ENCODE measurements around the gene DPP7. TPM values are rescaled to one million over a fixed set of nuclear protein-coding genes. Genes with fewer than 3 reads are reported as not detected.
A peak's percentile ranks its signal among the peaks of the same experiment; 100 is the strongest.

DPP7 gene
- total and polyA plus RNA-seq, 2 experiments from 2014 or later: 19.7 to 26.8 TPM

DNA sequence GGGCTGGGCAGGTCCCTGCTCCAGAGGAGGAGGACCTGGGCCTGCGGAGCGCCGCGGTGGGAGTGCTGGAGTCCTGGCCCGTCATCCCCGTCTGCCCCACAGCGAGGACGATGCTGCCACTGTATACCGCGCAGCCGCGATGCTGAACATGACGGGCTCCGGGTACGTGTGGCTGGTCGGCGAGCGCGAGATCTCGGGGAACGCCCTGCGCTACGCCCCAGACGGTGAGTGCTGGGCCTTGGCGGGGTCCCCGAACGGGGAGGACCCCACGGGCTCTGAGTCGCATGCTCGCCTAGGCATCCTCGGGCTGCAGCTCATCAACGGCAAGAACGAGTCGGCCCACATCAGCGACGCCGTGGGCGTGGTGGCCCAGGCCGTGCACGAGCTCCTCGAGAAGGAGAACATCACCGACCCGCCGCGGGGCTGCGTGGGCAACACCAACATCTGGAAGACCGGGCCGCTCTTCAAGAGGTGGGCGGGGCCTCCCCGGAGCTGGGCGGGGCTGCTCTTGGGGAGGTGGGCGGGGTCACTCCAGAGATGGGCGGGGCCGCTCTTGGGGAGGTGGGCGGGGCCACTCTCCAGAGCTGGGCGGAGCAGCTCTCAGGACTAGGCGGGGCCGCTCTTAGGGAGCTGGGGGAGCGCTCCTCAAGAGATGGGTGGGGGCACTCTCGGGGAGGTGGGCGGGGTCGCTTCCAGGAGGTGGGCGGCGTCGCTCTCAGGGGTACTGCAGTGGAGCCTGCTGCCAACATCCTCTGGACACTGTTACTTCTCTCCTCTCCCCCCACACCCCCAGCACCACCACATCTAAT is 42.2 kb upstream of the DPP7 start:
- peak overlapping the region; percentile 64 for H3K4me3 ChIP-seq
- peaks cover 20% of the 10 kb centered on the region for H3F3A ChIP-seq (replicated peaks; ENCODE audit: low read depth)
- no peaks in the 10 kb centered on the region for H3K36me3 ChIP-seq (ENCODE audit: insufficient read depth)
- no peaks in the 10 kb centered on the region for H3K79me2 ChIP-seq (replicated peaks; ENCODE audit: insufficient read depth)
- peaks cover 69% of the 10 kb centered on the region for H3K27me3 Mint-ChIP-seq (ENCODE audit: insufficient read depth, low read depth, poor library complexity)
- TF ChIP-seq ZNF114 (CRISPR knock-in tag; IDR thresholded peaks at IDR 0.05): no peak
- TF ChIP-seq ZNF462 (CRISPR knock-in tag; IDR thresholded peaks at IDR 0.05): no peak
- TF ChIP-seq EZH2phosphoT487 (IDR thresholded peaks at IDR 0.05; ENCODE audit: unreplicated experiment): no peak
- TF ChIP-seq, protein P1, sequence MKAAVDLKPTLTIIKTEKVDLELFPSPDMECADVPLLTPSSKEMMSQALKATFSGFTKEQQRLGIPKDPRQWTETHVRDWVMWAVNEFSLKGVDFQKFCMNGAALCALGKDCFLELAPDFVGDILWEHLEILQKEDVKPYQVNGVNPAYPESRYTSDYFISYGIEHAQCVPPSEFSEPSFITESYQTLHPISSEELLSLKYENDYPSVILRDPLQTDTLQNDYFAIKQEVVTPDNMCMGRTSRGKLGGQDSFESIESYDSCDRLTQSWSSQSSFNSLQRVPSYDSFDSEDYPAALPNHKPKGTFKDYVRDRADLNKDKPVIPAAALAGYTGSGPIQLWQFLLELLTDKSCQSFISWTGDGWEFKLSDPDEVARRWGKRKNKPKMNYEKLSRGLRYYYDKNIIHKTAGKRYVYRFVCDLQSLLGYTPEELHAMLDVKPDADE (IDR thresholded peaks at IDR 0.05): no peak
- TF ChIP-seq, protein P2, sequence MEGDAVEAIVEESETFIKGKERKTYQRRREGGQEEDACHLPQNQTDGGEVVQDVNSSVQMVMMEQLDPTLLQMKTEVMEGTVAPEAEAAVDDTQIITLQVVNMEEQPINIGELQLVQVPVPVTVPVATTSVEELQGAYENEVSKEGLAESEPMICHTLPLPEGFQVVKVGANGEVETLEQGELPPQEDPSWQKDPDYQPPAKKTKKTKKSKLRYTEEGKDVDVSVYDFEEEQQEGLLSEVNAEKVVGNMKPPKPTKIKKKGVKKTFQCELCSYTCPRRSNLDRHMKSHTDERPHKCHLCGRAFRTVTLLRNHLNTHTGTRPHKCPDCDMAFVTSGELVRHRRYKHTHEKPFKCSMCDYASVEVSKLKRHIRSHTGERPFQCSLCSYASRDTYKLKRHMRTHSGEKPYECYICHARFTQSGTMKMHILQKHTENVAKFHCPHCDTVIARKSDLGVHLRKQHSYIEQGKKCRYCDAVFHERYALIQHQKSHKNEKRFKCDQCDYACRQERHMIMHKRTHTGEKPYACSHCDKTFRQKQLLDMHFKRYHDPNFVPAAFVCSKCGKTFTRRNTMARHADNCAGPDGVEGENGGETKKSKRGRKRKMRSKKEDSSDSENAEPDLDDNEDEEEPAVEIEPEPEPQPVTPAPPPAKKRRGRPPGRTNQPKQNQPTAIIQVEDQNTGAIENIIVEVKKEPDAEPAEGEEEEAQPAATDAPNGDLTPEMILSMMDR (conservative IDR thresholded peaks at IDR 0.05; ENCODE audit: low read depth in 2 of 2): no peak
- TF ChIP-seq NANOG (IDR thresholded peaks at IDR 0.05; ENCODE audit: borderline replicate concordance): no peak
- TF ChIP-seq ZNF331 (CRISPR knock-in tag; IDR thresholded peaks at IDR 0.05; ENCODE audit: low read depth): no peak
- no peak for TF ChIP-seq CREB1 (CRISPR knock-in tag; IDR thresholded peaks at IDR 0.05; ENCODE audit: low read depth)
- no peak for TF ChIP-seq STAT1 (IDR thresholded peaks at IDR 0.05; ENCODE audit: unreplicated experiment)
- TF ChIP-seq POLR2AphosphoS5 (IDR thresholded peaks at IDR 0.05; ENCODE audit: low read depth): no peak
- H4K20me1 ChIP-seq (replicated peaks; ENCODE audit: insufficient read depth): no peaks in the 10 kb centered on the region
- H2AFZ ChIP-seq: peak overlapping the region; percentile 99
- H3K9me3 Mint-ChIP-seq: no peaks in the 10 kb centered on the region; the same call in 2 of the 3 replicates
- peaks cover 69% of the 10 kb centered on the region for H3K27me3 ChIP-seq (ENCODE audit: insufficient read depth)
- DNase-seq (ENCODE audit: low spot score) (peak; percentile 89), ATAC-seq (peak; percentile 59)
- H3K36me3 Mint-ChIP-seq (ENCODE audit: low read depth): no peaks in the 10 kb centered on the region
- H3K4me1 Mint-ChIP-seq: no peaks in the 10 kb centered on the region; the same call in 1 of the 3 replicates
- peaks cover 2% of the 10 kb centered on the region; the same call in 1 of the 2 replicates for H3K4me1 ChIP-seq (ENCODE audit: insufficient read depth)
- no peaks in the 10 kb centered on the region for H3K9me2 ChIP-seq (ENCODE audit: insufficient read depth)
- no peak overlapping the region for H3K27ac Mint-ChIP-seq
- peak overlapping the region; percentile 66 for H3K4me3 Mint-ChIP-seq
- no peak overlapping the region for H3K27ac ChIP-seq (ENCODE audit: low read depth)
- H3K4me2 ChIP-seq: peak overlapping the region; percentile 80
